OCI-LY1 (cell line): ENCODE results near the gene UBB.

Experiments used
- CTCF ChIP-seq: fragments of 200-600 bp; sonication (generic), shearing (Covaris generic); IDR thresholded peaks from 2 replicates; pipeline ENCODE4 v1.5.1; 2017; ENCODE audit warnings: mild to moderate bottlenecking, antibody characterized with exemption, low read length, moderate library complexity, mixed read lengths
- EZH2 ChIP-seq: fragments of 200-600 bp; sonication (generic), shearing (Covaris generic); IDR thresholded peaks from 2 replicates; pipeline ENCODE4 v1.8.0; 2017; ENCODE audit warnings: borderline replicate concordance, mixed run types, mild to moderate bottlenecking, antibody characterized with exemption, low read length, moderate library complexity, mixed read lengths

GRCh38 chr17:16346721-16347271, 34.1 kb upstream of the UBB start:
- no peak for TF ChIP-seq CTCF
- no peak for TF ChIP-seq EZH2
